Endometrial microvascular endothelial cells (primary cell): Measurements from ENCODE around the gene HHIP. TPM values are rescaled to one million over a fixed set of nuclear protein-coding genes. Genes with fewer than 3 reads are reported as not detected.

ENCODE experiments used
- in situ Hi-C: cut with HindIII; loops from 2 replicates; pipeline ENCODE4 v1.10.0; 2017; ENCODE audit warnings: low sequenced_read_pairs, low pct_unique_long_range_greater_than_20kb; ENCODE audit errors: inconsistent ontology term
- total RNA-seq: library from RNA; depleted of rRNA; stranded (reverse); fragments of >200 nt; gene quantifications from one replicate; pipeline ENCODE4 v1.2.3, GENCODE V29; 2015; ENCODE audit errors: inconsistent ontology term

Gene HHIP
- total RNA-seq, 1 donor from 2014 or later = 94.6 TPM

DNA sequence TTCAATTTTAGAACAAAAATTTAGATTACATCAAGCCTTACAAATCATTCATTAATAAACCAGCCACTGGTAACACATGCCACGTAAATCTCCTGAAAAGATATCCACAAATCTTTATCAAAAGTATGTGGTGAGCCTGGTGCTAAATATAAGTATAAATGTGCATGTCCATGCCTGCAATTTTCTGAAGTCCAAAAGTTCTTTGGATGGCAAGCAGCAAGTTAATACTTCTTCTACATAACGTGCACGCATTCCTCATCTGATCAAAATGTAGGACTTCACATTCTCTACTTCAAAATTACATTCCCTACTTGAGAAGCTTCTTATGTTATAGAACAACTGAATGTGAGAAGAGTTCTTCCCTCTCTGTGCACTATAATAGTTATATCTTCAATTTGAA is 49.8 kb downstream of the HHIP start:
- in situ Hi-C loops = no loop called here

DNA sequence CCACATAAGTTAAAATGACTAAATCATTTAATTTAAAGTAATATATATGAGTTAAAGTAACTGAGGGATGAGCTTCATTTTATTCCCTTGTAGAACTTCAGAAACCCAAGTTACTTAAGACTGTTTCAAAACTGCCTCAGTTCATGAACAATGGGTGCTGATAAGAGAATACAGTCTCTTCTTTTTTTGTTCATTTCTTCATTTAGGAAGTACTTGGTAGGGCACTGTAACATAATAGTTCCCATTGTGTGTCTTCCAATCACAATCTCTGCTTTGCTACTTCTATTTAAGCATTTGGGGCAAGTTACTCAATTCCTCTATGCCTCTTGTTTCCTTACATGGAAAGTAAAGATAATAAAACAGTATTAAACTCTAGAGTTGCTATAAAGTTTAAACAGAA is 50.4 kb downstream of the HHIP start:
- in situ Hi-C loops = no loop called here

DNA sequence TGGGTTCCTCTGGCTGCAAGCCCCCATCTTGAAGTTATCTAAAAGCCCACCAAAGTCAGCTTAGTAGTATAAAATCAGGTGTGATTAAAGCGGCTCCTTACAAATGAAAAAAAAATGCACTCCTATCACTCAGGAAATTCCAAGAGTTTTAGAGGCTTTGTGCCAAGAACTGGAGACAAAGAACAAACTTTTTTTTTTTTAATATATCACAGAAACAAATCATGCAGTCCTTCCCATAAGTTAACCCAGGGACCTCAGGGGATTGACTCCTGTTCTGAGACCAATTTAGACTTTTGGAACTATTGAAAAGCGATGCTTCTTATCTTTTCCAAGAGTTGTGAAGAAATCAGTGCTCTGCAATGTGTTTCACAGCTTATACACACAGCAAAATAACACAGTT is 53.6 kb downstream of the HHIP start:
- in situ Hi-C loops = no loop called here

DNA sequence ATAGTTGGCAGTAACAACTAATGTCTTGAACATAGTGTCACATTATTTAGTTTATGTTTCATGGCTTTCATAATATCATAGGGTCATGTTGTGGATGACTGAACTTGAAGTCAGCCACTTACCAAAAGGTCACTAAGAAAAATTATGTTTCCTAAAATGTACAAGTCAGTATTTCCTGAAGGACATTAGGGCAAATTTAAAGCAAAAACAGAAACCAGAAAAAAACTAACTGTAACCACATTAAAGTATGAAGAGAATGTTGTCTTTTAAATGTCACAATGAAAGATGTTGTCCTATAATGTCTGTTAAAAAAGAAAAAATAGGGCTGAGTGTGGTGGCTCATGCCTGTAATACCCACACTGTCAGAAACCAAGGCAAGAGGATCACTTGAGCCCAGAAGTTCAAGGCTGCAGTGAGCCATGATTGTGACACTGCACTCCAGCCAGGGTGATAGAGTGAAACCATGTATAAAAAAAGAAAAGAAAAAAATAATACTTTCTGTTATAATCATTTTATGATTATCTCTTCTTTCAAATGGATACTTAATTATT is 55.8 kb downstream of the HHIP start:
- in situ Hi-C loops = no loop called here

DNA sequence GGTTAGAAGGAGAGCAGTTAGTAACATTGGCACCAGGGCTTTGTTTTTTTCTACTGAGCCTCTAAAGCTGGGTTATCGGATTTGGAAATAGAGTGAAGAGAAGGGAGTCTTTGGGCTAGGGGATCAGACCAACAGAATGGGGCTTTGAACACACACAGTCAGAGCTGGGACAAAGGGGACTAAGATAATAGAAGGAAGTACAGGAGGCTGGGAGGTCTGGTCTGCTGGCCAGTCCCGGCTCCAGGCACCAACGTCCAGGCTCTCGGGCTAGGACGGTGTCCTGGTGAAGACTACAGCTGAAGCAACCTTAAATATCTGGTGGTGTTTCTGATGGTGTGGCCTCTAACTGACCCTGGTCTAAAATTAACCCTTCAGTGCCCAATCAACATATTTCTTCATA is 57.5 kb downstream of the HHIP start:
- in situ Hi-C loops = no loop called here

DNA sequence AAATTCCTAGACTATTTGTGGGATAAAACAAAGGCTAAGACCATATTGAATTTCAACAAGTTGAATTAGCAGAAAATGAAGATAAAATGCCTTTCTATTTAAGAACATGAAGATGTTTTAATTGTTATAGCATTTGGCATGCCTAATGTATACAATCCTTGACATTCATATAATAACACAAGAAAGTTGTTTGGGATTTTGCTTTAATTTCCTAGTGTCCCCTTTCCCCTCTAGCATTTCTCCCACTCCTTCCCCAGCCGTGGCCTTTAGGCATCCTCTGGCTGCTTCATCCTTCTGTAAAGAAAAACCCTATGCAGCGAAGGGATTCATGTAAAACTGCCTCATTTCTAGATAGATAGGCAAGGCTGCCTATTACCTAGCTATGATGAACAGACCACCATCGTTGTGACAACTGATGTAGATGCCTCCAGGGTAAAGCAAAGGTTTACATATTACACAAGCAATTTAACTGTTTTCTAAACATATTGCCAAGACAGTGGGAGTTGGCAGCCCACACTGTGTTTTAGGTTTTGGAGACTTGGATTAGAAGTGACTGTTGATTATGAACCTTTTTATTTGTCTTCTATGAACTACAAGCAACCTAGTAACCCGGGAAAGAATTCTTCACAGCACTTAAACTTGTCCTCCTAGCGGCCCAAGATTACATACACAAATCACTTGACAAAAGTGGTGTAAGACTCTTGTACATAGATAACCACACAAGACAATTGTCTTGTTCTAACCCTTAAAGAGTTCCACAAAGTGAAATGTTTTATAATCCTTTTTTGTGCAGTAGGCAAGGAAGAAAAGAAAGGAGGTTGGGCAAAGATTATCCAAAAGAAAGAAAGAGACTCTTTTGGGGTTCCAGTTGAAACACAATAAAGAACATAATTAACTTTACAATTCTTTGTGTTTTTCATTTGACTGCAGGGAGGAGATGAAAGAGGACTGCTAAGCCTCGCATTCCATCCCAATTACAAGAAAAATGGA is 59.9 kb downstream of the HHIP start:
- in situ Hi-C loops = no loop called here

DNA sequence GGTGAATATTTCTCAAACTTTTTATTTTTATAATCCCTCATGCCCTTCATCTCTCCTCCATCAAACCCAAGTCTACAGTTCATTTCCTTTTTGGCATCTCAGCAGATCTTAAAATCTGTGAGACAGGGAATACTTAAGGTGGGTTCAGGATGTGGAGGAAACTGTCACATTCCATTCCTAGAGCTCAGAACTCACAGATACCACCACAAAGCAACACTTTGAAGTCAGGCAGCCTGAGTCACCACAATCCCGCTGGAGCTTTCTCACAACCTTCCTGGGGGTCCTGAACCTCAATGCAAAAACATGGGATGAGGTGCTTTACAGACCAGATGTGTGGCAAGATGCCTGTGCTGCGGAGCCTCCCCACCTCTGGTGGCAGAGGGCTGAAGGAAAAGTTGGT is 63.2 kb downstream of the HHIP start:
- in situ Hi-C loops = no loop called here

DNA sequence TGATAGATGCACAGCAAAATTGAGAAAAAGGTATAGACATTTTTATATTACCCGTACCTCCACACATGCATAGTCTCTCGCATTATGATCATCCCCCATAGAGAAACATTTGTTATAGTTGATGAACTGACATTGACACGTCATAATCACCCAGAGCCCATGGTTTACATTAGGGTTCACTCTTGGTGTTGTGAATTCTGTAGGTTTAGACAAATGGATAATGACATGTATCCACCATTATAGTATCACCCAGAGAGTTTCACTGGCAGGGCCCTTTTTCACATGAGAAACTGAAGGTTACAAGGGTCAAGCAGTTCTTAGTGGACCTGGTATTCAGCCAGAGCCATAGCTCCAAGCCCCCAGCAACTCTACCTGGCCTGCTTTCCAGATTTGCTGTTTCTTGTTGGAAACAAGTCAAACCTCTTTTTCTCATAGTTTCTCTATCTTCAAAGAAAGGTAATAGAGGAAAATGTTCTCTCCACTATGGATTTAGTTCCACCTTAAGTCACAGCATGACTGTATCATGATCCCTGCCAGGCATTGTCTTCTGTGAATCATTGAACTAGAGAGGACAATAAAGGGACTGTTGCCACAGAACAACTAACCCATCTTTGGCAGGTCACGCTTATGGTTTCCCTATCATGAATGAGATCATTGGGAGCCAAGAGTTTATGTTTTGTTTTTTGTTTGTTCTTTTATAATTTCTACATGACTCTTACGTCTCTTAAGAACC is 64.0 kb downstream of the HHIP start:
- in situ Hi-C loops = no loop called here

DNA sequence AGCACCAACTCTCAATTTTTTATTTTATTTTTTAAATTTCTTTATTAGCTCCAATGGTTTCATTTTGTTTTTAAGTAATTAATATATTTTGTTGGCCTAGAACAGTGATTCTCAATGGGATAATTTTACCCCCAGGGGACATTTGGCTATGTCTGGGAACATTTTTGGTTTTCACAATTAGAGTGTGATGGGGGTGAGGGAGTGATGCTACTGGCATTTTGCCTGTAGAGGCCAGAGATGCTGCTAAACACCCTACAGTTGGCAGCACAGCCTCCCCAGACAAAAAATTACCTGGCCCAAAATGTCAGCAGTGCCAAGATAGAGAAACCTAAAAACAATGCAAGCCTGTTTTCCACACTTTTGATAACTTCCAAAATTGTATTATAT is 64.6 kb downstream of the HHIP start:
- in situ Hi-C loops = no loop called here

DNA sequence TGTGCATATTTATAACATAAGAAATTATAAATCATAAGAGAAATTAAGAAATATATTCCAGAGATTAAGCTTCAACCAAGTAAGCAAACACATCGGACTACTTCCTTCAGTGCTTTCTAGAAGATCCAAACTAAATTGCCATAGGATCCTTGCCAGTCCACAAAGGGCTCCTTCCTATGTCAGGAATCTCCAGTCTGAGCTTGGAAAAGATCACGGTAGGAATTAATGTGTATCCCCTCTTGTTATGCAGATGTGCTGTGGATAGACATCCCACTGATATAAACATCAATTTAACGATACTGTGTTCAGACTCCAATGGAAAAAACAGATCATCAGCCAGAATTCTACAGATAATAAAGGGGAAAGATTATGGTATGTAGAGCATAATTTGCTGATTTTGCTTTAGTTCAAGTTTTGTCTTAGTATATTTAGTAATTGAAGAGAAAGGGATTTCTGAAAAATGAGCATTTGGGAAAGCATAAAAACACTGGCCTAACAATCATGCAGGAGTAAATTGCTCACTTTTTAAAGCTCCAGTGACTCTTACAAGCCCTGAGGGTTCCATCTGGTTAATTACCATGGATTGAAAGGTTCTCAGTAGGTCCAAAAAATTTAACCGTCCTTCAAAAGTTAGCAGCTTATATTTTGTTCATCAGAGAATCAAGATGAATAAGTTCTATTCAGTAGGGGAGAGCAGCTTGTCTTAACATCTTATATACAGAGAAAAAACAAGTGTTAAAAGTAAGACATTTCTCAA is 65.9 kb downstream of the HHIP start:
- in situ Hi-C loops = no loop called here

DNA sequence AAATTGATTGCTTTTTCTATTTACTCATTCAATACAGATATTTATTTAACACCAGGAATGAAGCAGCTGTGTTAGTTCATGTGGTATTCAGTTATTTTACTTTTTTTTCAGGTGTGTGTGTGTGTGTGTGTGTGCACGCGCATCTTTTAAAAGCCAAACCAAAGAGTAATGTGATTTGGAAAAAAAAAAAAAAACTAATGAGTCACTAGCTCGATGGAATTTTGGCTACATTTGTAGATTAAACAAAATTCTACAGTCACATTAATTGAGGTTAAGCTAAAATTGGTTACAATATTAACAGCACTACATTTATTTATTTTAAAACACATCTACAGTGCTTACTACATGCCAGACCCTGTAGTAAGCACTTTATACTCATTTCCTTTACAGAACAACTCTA is 66.8 kb downstream of the HHIP start:
- in situ Hi-C loops = no loop called here

DNA sequence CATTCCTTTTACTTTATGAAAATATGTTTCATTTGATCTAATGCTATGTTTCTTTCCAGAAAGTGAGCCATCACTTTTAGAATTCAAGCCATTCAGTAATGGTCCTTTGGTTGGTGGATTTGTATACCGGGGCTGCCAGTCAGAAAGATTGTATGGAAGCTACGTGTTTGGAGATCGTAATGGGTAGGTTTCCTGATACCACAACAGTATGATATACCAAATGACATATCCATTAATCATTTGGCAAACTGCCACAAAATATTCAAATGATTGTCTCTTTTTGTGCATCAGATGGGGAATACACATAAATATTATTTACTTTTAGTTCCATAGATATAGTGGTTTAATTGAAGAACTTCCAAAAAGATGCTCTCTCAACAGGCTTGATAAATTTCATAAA is 68.2 kb downstream of the HHIP start:
- in situ Hi-C loops = no loop called here

DNA sequence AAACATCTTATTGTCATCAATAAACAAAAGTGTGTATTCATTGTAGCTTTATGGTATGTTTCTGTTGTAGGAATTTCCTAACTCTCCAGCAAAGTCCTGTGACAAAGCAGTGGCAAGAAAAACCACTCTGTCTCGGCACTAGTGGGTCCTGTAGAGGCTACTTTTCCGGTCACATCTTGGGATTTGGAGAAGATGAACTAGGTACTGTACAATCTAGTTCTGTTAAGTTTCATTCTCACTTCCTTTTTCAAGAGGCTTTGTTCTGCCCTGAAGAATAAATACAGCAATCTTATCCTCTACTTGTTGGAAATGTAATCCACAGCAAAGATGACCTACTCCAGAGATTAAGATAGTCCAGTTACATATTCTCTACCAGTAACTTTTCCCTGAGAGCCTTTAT is 69.3 kb downstream of the HHIP start:
- in situ Hi-C loops = no loop called here

DNA sequence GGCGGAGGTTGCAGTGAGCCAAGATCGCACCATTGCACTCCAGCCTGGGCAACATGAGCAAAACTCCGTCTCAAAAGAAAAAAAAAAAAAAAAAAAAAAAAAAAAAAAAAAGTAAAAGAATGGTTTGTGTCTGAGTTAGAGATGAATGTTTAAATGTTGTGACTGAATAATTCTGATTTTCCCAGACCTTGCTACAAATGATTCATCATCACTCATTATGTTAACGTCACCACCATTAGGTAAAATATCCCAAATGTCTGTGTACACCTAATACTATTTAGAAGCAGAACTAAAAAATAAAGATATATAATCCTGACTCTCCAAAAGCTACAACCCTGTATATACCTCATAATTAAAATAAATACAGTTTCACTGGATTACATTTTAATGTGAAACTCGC is 70.8 kb downstream of the HHIP start:
- in situ Hi-C loops = no loop called here

DNA sequence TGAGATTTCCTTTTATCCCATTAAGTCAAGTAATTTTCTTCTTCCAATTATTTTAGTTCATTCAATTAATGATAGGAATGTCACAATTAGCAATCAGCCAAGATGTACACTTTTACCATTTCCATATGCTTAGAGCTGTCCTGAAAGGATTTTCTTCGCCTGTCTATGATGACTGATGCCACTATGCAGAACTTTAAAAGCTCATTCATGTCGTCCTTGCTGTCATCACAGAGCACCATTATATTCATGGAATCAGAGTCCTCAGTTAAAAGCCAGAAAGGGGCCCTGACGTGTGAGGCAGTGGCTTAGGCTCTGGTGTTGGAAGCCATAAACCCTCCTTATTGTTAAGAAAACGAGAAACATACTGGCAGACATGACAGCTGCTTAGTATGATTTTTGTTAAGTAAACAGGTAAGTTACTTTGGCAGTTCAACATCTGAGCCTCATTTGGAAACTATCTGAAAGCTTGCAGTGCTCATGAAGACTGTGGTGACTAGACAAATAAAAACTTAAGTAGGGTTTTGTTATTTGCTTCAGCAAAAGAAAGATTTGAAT is 73.1 kb downstream of the HHIP start:
- in situ Hi-C loops = no loop called here

DNA sequence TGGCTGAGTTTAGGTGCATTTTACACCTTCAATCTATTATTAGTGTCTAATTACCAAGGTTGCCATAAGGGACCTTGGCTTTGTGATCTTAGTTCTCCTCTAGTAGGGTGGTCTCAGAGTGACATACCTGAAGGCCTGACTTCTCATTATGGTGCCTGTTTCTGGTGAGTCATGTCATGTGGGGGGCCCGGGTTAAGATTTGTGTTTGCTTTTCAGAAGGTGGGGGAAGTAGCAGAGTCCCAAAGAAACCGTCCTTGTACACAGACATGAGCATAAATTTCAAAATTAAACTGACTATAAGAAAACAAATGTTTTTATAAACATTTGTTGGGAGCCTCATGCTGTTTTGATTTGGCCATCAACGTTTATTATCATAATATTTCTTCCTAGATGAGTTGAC is 74.5 kb downstream of the HHIP start:
- in situ Hi-C loops = no loop called here

DNA sequence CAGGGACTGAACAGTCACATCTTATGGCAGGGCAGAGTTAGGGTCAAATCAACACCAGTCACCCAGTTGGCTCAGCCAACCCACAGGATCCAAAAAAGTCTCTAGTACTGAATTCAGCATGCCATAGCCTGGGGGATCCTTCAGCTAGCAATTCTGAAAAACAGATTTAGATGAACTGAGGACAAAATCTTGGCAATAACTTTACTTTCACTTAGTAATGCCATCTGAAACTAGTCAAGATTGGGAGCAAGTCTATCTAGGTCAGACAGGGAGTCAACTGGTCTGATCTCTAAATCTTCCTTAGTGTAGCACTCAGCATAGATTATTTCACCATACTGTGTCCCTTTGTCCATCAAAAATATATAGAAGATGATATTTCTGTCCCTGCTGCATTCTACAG is 76.0 kb downstream of the HHIP start:
- in situ Hi-C loops = no loop called here

DNA sequence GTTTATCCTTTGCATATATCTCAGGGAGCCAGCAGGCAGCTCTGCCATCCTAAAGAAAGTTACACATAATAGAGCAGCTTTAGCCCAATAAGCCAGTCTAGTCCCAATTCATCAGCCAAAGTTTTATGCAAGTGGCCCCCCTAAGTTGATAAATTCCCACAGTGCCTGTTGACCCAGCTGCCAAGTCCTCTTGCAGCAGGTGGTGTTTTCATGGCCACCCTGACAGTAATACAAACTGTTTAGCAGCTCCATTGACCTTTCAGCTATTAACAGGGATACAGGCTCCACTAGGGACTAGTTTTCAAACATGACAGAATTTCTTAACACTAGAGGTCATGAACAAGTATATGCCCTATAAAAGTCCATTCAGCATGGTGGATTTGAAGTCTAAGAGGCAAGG is 77.5 kb downstream of the HHIP start:
- in situ Hi-C loops = no loop called here

DNA sequence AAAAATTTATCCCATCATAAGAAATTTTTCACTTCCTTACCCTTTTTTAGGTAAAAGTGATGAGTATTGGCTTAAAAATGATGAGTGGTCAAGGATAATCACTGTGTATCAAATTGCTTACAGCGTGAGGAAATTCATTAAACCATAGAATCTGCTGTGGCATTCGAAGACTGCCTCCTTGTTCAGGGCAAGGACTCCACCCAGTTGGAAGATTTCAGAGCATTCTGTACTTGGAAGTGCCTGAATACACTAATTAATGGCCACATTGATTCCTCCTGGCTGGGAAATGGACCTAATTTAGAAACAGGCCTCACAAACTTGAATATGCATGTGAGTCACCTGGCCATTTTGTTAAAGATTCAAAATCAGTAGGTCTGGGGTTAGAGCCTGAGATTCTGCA is 83.2 kb downstream of the HHIP start:
- in situ Hi-C loops = no loop called here
